CD4-positive, alpha-beta T cell treated with Interferon alpha-2 for 1 hour (primary cell): Measurements from ENCODE around the gene ANKMY1.
A peak's percentile ranks its signal among the peaks of the same experiment; 100 is the strongest.

ENCODE experiments used
- DNase-seq, 2 donors: peaks; one replicate each; pipeline ENCODE4 v3.0.0-alpha.2; 2020 to 2022

The ANKMY1 gene

DNA sequence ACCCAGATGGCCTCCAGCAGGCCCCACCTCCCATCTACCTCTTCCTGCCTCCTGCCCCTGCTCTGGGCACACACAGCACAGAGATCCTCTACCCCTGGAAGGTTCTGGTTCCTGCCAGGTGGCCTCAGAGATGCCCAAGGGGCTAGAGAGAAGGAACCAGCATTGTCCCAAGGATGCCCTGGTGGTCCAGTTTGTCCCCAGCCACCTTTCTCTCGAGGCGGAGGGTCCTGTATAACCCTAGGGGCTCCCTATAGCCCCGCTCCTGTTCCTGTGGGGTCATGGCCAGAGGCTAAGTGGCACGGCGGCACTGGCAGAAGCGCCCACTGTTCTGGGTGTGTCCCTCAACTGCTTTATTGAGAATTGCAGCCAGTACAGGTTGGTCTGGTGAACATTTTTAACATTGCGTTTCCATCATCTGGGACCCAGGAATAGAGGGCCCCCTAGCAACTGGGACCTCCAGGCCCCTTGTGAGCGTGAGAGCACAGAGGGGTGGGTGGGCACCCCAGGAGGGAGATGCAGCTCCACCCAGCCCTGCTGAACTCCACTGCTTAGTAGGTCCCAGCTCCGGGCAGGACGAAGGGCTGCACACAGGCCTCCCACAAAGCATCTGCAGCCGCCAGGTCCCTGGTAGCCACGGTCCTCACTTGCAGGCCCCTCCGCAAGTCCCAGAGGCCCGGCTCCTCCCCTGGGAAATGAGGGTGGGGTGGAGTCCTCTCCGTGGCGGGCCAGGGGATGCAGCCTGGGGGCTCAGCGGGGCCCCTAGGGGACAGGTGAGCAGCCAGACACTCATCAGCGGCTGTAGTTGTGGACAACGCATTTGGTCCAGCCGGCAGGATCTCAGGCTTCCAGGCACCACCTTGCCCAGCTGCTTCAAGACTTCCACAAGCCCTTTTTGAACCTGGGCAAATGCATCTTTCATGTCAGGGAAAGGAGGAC lies 89.2 kb downstream of the ANKMY1 start:
- peak in 1 of 2 donors; percentile 0 for DNase-seq

DNA sequence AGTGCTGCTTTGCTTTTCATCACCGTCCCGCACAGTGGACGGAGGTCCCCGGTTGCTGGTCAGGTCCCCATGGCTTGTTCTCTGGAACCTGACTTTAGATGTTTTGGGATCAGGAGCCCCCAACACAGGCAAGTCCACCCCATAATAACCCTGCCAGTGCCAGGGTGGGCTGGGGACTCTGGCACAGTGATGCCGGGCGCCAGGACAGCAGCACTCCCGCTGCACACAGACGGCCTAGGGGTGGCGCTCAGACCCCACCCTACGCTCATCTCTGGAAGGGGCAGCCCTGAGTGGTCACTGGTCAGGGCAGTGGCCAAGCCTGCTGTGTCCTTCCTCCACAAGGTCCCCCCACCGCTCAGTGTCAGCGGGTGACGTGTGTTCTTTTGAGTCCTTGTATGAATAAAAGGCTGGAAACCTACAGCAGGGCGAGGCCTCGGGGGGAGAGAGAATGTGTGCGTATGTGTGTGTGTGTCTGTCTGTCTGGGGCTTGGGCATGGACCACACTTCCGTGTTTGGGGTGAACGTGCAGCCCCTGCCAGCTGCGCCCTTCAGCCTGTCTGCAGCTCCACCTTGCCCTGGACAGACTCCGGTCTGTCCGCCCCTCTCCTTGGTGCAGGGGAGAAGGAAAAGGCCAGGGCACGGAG lies 90.0 kb downstream of the ANKMY1 start:
- no peak for DNase-seq

DNA sequence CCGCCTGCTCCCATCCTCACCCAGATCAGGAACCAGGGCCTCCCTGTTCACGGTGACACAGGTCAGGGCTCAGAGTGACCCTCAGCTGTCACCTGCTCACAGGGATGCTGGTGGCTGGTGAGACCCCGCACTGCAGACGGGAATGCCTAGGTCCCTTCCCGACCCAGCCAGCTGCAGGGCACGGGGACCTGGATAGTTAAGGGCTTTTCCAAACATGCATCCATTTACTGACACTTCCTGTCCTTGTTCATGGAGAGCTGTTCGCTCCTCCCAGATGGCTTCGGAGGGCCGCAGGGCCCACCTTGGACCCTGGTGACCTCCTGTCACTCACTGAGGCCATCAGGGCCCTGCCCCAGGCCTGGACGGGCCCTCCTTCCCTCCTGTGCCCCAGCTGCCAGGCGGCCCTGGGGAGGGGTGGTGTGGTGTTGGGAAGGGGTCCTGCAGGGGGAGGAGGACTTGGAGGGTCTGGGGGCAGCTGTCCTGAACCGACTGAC lies 90.6 kb downstream of the ANKMY1 start:
- peak in 1 of 2 donors; percentile 0 for DNase-seq

GRCh38 chr2:240466579-240467148 lies 91.1 kb downstream of the ANKMY1 start:
- DNase-seq: peak in 1 of 2 donors; percentile 0

- DNase-seq: peak in 1 of 2 donors; percentile 0
Observed at GRCh38 chr2:240465765-240466578, 91.8 kb downstream of the ANKMY1 start.

GRCh38 chr2:240465268-240465764 lies 92.5 kb downstream of the ANKMY1 start:
- peak in 1 of 2 donors; percentile 1 for DNase-seq

DNA sequence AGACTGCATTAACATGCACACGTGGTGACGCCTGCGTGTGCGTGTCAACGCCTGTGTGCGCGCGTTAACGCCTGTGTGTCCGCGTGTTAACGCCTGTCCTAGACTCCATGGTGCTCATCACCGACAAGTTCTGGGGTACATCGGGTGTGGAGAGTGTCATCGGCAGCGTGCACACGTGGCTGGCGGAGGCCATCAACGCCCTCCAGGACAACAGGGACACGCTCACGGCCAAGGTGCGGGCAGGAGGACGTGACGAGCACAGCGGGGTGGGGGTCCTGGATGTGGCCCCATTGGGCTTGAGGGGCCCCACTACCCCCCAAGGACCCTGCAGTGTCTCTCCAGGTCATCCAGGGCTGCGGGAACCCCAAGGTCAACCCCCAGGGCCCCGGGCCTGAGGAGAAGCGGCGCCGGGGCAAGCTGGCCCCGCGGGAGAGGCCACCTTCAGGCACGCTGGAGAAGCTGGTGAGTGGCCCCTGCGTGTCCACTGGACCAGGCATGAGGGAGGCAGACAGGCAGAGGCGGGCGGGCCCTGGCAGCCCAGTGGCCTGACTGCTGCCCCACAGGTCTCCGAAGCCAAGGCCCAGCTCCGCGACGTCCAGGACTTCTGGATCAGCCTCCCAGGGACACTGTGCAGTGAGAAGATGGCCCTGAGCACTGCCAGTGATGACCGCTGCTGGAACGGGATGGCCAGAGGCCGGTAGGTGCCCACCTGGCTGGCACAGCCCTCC lies 93.1 kb downstream of the ANKMY1 start:
- peak in 1 of 2 donors; percentile 1 for DNase-seq

DNA sequence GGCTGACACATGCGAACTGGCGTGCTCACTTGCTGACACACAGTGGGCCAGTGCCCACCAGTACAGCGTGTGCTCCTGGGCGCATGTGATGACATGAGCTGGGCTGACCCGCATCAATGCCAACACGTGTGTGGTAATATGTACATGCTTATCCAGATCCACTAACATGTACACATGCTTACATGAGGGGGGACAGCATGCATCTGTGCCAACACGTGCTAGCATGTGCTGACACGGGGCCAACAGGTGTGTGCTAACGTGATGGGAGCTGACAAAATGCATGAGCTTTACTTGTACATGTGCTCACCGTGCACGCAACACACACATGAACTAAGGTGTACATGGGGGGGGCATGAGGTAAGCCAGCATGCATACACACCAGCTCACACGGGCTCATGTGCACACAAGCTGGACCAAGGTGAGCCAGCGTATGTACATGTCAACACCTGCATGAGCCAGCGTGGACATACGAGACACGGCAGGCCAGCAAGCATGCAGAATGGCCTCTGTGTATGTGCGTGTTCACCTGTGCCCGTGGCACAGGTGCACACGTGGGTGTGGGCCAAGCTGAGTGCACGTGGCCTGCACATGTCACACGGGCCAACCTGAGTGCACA lies 93.8 kb downstream of the ANKMY1 start:
- DNase-seq: peak in 1 of 2 donors; percentile 1

GRCh38 chr2:240463274-240463865 lies 94.4 kb downstream of the ANKMY1 start:
- DNase-seq: peak in 1 of 2 donors; percentile 1

DNA sequence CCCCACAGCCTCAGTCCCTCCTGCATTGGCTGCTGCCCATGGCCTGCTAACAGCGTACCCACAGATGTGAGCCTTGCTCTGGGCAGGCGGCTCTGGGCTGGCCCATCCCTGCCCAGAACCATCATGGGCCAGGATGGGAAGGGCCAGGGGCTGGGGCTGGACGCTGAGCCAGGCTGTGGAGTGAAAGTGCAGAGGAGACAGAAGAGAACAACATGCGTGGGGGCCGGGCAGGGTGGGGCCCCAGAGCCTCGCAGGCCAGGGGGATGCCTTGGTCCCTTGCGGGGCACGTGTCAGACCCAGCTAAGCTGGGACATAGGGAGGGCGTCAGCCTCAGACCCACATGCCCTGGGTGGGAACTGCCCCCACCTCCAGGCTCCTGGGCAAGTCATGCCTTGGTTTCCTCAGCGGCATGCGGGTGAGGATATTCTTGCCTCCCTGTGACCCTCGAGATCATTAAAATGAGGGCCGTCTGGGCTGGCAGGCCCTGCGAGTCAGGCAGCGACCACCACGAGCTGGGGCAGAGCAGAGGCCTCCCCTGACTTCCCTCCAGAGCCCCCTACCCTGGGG lies 95.0 kb downstream of the ANKMY1 start:
- no peak for DNase-seq

- no peak for DNase-seq
Observed at GRCh38 chr2:240462073-240462706, 95.6 kb downstream of the ANKMY1 start.

- DNase-seq: no peak
Observed at GRCh38 chr2:240461471-240462072, 96.2 kb downstream of the ANKMY1 start.

DNA sequence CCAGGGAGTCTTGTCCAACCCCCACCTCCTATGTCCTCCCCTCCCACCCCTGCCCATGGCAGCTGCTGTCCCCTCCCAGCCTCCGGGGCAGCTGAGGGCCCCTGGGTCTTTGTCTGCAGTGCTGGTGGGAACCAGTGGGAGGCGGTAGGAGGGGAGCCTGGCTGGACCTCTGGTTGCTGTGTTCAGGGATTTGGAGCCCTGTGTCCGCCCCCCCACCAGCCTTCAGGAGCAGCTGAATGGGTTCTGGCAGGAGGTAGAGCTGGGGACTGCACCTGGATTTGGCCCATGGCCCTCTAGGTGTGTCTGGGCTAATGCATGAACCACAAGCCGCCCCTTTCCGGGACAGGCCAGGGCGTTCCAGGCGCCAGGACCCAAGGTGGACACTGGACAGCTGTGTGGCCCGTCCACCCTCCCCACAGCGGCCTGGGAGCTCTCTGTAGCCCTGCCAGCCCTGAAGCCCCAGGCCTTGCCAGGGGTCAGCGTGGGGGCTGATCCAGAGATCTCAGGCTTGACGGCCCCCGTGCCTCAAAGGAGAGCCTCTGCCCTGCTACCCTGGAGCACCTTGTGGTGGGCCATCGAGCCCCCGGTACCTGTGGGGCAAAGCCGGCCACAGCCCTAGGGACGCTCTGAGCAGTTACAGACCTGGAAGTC lies 96.9 kb downstream of the ANKMY1 start:
- no peak for DNase-seq

DNA sequence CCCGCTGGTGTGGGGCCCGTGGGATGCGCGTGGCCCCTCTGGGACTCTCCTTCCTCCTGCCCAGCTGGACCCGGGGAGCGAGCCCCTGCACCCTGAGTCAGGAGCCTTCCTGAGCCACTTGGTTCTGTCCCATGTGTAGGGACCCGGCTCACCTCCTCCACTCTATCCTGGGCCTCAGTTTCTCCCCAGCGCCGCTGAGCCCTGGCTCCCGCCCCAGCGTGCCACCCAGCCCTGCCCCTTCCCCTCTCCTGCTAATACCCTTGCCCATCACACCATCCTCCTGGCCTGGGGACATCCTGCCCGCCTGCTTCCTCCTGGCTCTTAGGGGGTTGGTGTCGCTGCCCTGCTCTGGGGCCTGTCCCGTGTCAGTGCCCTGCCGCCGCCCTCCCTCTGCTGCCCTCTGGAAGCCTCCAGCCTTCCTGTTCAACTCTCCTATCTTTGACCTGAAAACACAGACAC lies 97.5 kb downstream of the ANKMY1 start:
- DNase-seq: no peak

DNA sequence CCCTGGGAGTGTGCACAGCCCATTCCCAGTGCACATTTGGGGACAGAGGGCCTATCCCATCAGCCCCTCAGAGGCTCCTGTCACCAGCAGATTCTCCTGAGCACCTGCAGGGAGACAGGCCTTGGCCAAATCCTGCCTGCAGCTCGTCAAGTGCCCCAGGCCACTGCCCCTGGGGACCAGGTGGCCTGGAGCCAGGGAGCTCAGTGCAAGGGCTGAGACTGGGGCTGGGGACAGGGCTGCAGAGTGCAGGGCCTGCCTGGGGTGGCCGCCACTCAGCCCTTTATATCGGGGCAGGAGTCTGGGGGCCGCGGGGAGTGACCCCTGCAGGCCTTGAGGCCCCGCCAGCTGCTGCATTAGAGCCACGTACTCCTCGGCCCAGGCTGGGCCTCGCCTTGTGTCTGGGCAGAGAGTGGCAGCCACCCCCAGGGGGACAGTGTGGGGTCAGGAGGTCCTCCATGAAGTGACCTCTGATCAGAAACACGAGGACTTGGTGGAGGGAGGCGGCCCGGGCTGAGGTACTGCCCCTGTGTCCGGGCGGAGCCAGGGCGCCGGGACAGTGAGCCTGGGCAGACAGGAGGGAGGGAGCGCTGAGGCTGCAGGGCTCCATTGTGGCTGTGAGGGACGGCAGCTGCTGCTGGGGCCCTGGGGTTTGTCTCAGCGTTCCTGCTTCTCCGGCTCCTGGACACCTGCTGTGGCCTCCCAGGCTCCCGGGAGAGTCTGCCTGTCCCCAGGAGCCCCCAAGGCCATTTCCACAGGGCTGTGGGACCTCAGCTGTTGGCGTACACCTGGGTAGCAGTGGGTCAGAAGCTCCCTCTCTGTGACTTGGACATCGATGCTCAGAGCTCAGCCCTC lies 98.2 kb downstream of the ANKMY1 start:
- DNase-seq: no peak

DNA sequence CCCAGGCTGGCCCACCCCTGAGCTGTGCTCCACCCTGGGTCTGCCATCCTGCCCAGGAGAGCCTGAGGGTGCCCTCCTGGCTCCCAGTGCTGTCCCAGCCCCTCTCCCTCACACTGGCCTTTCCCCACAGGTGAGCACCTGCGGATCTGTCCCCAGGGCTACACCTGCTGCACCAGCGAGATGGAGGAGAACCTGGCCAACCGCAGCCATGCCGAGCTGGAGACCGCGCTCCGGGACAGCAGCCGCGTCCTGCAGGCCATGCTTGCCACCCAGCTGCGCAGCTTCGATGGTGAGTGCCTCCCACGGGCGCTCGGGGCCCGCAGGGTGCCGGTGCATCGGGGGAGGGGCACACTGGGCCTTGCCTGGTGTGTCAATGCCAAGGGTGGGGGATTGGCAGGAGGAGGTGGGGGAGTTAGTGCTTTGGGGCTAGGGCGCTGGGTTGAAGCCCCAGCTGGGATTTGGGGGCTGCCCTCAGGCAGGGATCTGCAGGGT lies 98.8 kb downstream of the ANKMY1 start:
- DNase-seq: no peak

DNA sequence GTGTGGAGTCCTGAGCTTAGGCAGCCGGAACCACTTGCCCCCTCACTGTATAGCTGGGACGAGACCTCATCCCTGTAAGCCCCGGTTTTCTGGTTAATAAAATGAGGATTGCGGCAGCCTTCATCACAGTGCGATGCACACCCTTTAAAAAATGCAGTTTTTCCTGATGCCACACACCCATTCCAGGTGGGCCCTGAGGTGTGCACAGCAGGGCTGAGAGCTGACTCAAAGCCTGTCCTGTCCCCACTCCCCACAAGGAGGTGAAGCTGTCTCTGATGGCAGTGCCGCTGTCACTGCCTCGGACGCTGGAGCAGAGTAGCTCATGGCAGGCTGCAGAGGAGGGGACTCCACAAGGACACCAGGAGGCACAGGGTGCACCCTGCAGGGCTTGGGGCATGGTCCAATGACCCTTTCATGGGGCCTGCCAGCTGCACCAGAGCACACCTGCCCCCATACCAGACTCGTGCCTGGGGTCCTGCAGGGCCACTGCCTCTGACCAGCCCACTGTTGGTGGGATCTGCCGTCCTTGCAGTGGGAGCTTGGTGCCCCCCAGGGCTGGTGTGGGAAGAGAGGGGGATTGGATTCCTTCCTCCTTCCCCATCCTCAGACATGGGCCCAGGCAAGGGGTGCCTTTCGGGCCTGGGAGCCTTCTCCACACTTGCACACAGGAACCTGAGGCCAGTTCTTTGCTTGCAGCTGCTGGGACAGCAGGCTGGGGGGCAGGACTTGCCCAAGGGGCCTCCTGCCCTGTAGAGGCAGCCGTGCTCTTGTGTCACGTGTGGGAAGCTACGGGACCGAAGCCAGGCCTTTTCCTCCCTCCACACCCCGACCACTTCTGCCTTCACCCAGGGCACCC lies 99.5 kb downstream of the ANKMY1 start:
- no peak for DNase-seq
